ENCODE data around the gene LRCOL1.

The LRCOL1 gene

GRCh38 chr12:132647858-132648257 lies 37.5 kb upstream of the LRCOL1 start:
- H3K36me3 ChIP-seq (replicated peaks; ENCODE audit: insufficient read depth, low read length): no peaks in the 10 kb centered on the region
- H3K9ac ChIP-seq (ENCODE audit: low read length): no peak overlapping the region
- no peaks in the 10 kb centered on the region for H4K20me1 ChIP-seq (ENCODE audit: insufficient read depth, low read length)
- H3K27ac ChIP-seq (ENCODE audit: low read length): no peak overlapping the region
- no peaks in the 10 kb centered on the region for H3K4me1 ChIP-seq (ENCODE audit: low read length)
- H3K79me2 ChIP-seq (ENCODE audit: low read length): no peaks in the 10 kb centered on the region
- no peaks in the 10 kb centered on the region for H3K9me3 ChIP-seq (replicated peaks; ENCODE audit: insufficient read depth, low read length)
- no peak for DNase-seq
- no peaks in the 10 kb centered on the region for H3F3A ChIP-seq (ENCODE audit: insufficient read depth, low read length)
- H3K9me2 ChIP-seq (replicated peaks; ENCODE audit: insufficient read depth, low read length): no peaks in the 10 kb centered on the region
- no peaks in the 10 kb centered on the region for H3K27me3 ChIP-seq (replicated peaks; ENCODE audit: insufficient read depth, low read length)
- H3K4me3 ChIP-seq (ENCODE audit: low read length): no peak overlapping the region
- no peak overlapping the region for H3K4me2 ChIP-seq (ENCODE audit: low read depth, low read length)
- TF ChIP-seq EZH2 (optimal IDR thresholded peaks at IDR 0.05; ENCODE audit: low read depth, low read length) (no peak), EZH2phosphoT487 (IDR thresholded peaks at IDR 0.05; ENCODE audit: low read length) (no peak)
- TF ChIP-seq, protein P1, sequence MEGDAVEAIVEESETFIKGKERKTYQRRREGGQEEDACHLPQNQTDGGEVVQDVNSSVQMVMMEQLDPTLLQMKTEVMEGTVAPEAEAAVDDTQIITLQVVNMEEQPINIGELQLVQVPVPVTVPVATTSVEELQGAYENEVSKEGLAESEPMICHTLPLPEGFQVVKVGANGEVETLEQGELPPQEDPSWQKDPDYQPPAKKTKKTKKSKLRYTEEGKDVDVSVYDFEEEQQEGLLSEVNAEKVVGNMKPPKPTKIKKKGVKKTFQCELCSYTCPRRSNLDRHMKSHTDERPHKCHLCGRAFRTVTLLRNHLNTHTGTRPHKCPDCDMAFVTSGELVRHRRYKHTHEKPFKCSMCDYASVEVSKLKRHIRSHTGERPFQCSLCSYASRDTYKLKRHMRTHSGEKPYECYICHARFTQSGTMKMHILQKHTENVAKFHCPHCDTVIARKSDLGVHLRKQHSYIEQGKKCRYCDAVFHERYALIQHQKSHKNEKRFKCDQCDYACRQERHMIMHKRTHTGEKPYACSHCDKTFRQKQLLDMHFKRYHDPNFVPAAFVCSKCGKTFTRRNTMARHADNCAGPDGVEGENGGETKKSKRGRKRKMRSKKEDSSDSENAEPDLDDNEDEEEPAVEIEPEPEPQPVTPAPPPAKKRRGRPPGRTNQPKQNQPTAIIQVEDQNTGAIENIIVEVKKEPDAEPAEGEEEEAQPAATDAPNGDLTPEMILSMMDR (IDR thresholded peaks at IDR 0.05; ENCODE audit: low read length): no peak
- H2AFZ ChIP-seq (ENCODE audit: low read length): no peak overlapping the region

DNA sequence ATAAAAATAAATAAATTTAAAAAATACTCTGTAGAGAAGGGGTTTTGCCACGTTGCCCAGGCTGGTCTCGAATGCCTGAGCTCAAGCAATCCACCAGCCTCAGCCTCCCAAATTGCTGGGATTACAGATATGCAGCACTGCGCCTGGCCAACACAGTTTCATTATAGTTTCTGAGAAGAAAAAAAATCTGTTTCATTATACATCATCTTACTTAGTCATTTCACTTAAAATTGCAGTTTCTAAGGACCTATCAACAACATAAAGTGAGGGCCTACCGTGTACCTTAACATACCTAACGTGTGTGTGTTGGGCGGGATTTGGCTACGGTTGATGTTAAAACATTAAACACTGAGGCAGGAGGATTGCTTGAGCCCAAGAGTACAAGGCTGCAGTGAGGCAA lies 36.5 kb upstream of the LRCOL1 start:
- H3F3A ChIP-seq (ENCODE audit: insufficient read depth, low read length): no peaks in the 10 kb centered on the region
- H3K4me1 ChIP-seq (ENCODE audit: low read length): no peaks in the 10 kb centered on the region
- no peak overlapping the region for H3K4me3 ChIP-seq (ENCODE audit: low read length)
- no peaks in the 10 kb centered on the region for H3K9me2 ChIP-seq (replicated peaks; ENCODE audit: insufficient read depth, low read length)
- H3K9ac ChIP-seq (ENCODE audit: low read length): no peak overlapping the region
- H4K20me1 ChIP-seq (ENCODE audit: insufficient read depth, low read length): no peaks in the 10 kb centered on the region
- H2AFZ ChIP-seq (ENCODE audit: low read length): no peak overlapping the region
- TF ChIP-seq EZH2phosphoT487 (IDR thresholded peaks at IDR 0.05; ENCODE audit: low read length): no peak
- TF ChIP-seq, protein P1 (IDR thresholded peaks at IDR 0.05; ENCODE audit: low read length): no peak
- no peak overlapping the region for H3K27ac ChIP-seq (ENCODE audit: low read length)
- H3K79me2 ChIP-seq (ENCODE audit: low read length): no peaks in the 10 kb centered on the region
- no peaks in the 10 kb centered on the region for H3K9me3 ChIP-seq (replicated peaks; ENCODE audit: insufficient read depth, low read length)
- H3K36me3 ChIP-seq (replicated peaks; ENCODE audit: insufficient read depth, low read length): no peaks in the 10 kb centered on the region
- no peaks in the 10 kb centered on the region for H3K27me3 ChIP-seq (replicated peaks; ENCODE audit: insufficient read depth, low read length)
- no peak for DNase-seq
- no peak overlapping the region for H3K4me2 ChIP-seq (ENCODE audit: low read depth, low read length)

- no peak for DNase-seq
- Histone ChIP-seq H3K9me3 (replicated peaks; ENCODE audit: insufficient read depth, low read length) (no peaks in the 10 kb centered on the region), H3K4me3 (ENCODE audit: low read length) (no peak overlapping the region), H3K9ac (ENCODE audit: low read length) (no peak overlapping the region), H2AFZ (ENCODE audit: low read length) (no peak overlapping the region), H4K20me1 (ENCODE audit: insufficient read depth, low read length) (no peaks in the 10 kb centered on the region), H3K36me3 (replicated peaks; ENCODE audit: insufficient read depth, low read length) (no peaks in the 10 kb centered on the region), H3K4me2 (ENCODE audit: low read depth, low read length) (no peak overlapping the region), H3K27ac (ENCODE audit: low read length) (no peak overlapping the region), H3F3A (ENCODE audit: insufficient read depth, low read length) (no peaks in the 10 kb centered on the region), H3K4me1 (ENCODE audit: low read length) (no peaks in the 10 kb centered on the region), H3K79me2 (ENCODE audit: low read length) (no peaks in the 10 kb centered on the region), H3K27me3 (replicated peaks; ENCODE audit: insufficient read depth, low read length) (no peaks in the 10 kb centered on the region), H3K9me2 (replicated peaks; ENCODE audit: insufficient read depth, low read length) (no peaks in the 10 kb centered on the region)
- TF ChIP-seq EZH2phosphoT487 (IDR thresholded peaks at IDR 0.05; ENCODE audit: low read length) (no peak), EZH2 (optimal IDR thresholded peaks at IDR 0.05; ENCODE audit: low read depth, low read length) (no peak)
- TF ChIP-seq, protein P1 (IDR thresholded peaks at IDR 0.05; ENCODE audit: low read length): no peak
These were observed 32.8 kb upstream of the LRCOL1 start for GRCh38 chr12:132642846-132643835.
